Measurements from ENCODE around the gene GLCCI1. TPM values are rescaled to one million over a fixed set of nuclear protein-coding genes. Genes with fewer than 3 reads are reported as not detected.
A peak's percentile ranks its signal among the peaks of the same experiment; 100 is the strongest.

Gene GLCCI1
- total RNA-seq, 1 experiment from 2014 or later: 55.7 TPM

DNA sequence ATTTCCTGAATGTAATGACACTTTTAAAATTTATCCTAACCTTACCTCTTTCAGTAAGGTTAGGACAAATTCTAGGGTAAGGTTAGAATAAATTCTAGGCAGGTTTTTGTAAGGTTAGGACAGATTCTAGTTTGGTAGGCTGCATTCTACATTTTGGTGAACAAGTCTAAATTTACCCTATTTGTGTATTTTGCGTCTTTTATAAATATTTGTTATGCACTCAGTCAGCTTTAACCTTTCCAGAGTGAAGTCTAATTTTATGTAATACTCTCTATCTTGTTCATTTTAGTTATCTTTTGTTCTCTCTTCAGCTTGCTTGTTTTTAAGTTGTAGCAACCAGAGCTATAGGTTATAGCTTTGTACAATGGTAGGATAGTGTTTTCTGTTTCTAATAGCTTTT lies 54.0 kb downstream of the GLCCI1 start:
- Histone ChIP-seq H3K9ac (ENCODE audit: low read length) (no peak overlapping the region), H3K36me3 (ENCODE audit: insufficient read depth, low read length) (peaks cover 20% of the 10 kb centered on the region; the same call in 1 of the 2 replicates), H2AFZ (ENCODE audit: low read length) (no peak overlapping the region)

DNA sequence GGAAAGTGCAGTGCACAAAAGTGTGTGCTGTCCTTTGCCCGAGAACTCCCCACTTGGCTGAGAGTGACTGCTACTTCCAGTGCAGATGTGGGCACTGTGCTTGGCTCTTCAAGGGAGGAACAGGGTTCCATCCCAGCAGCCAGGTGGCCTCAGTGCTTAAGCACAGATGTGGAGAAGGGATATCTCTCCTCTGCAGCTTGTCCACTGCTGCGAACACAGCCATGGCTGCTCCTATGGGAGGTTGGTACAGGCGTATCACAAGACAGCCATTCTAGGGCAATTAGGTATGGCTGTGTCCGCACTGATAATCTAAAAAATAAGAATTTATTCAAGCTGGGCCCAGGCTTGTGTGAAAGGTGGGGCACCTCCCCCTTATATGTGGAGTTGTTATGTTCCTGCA lies 66.6 kb downstream of the GLCCI1 start:
- Histone ChIP-seq H2AFZ (ENCODE audit: low read length) (no peak overlapping the region), H3K4me2 (ENCODE audit: low read depth, low read length, poor library complexity, severe bottlenecking) (no peak overlapping the region), H3K9me3 (ENCODE audit: low read length) (peaks cover 4% of the 10 kb centered on the region), H3K27ac (ENCODE audit: low read length) (no peak overlapping the region), H3K9ac (ENCODE audit: low read length) (no peak overlapping the region), H3K27me3 (ENCODE audit: low read length) (no peaks in the 10 kb centered on the region), H3K4me3 (ENCODE audit: low read length) (no peak overlapping the region), H3K9me2 (replicated peaks; ENCODE audit: insufficient read depth, low read length) (no peaks in the 10 kb centered on the region), H3K36me3 (ENCODE audit: insufficient read depth, low read length) (peaks cover 4% of the 10 kb centered on the region; the same call in 1 of the 2 replicates), H3K79me2 (ENCODE audit: low read length) (no peaks in the 10 kb centered on the region), H4K20me1 (ENCODE audit: insufficient read depth, low read depth, low read length) (no peaks in the 10 kb centered on the region), H3K4me1 (ENCODE audit: low read length) (no peaks in the 10 kb centered on the region)
- DNase-seq: no peak

More for the DNA sequence above, 54.0 kb downstream of the GLCCI1 start:
- H3K4me3 ChIP-seq (ENCODE audit: low read length): no peak overlapping the region
- H3K4me1 ChIP-seq (ENCODE audit: low read length): peaks cover under 1% of the 10 kb centered on the region
- no peaks in the 10 kb centered on the region for H3K27me3 ChIP-seq (ENCODE audit: low read length)
- no peak for DNase-seq
- H3K9me3 ChIP-seq (ENCODE audit: low read length): no peaks in the 10 kb centered on the region
- no peak overlapping the region for H3K4me2 ChIP-seq (ENCODE audit: low read depth, low read length, poor library complexity, severe bottlenecking)
- peaks cover 19% of the 10 kb centered on the region for H3K79me2 ChIP-seq (ENCODE audit: low read length)
- no peaks in the 10 kb centered on the region for H3K9me2 ChIP-seq (replicated peaks; ENCODE audit: insufficient read depth, low read length)
- no peak overlapping the region for H3K27ac ChIP-seq (ENCODE audit: low read length)
- H4K20me1 ChIP-seq (ENCODE audit: insufficient read depth, low read depth, low read length): no peaks in the 10 kb centered on the region

DNA sequence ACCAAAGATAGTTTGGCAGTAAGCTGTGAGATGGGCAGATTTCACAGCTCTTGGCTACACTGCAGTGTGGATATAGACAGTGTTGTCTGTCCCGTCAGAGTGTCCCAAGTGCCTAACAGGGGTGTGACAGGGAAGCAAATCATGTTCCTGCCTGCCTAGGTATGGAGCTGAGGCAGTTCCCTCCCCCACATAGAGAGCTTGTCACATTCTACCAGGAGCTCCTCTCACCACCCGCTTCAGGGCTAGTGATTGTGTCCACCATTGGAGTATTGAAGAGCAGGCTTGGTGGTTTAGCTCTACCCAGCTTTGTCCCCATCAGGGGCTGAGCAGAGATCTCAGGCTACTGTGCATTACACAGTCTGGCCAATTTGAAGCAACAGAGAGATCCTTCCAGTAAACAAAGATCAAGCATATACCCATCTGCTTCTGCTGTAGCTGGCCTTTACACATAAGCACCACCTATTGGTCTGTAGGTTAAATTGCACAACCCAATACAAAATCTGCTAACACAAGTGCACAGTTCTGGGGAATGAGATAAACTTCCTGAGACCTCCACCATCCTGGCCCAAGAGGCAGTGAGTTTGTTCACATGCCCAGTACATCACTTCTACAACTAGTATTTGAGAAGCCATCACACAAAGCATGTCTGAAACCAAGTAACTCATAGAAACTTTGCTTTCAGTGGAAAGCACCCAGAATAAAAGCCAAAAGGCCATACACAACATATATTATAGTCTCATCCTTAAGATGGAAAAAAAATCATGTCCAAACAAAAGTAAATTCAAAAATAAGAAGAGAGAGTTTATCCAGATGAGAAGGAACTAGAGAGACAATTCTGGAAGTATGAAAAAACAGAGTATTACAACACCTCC lies 67.3 kb downstream of the GLCCI1 start:
- Histone ChIP-seq H3K27me3 (ENCODE audit: low read length) (no peaks in the 10 kb centered on the region), H3K9me2 (replicated peaks; ENCODE audit: insufficient read depth, low read length) (no peaks in the 10 kb centered on the region), H3K4me1 (ENCODE audit: low read length) (no peaks in the 10 kb centered on the region), H3K9me3 (ENCODE audit: low read length) (peaks cover 4% of the 10 kb centered on the region), H3K36me3 (ENCODE audit: insufficient read depth, low read length) (peaks cover 4% of the 10 kb centered on the region; the same call in 1 of the 2 replicates), H3K9ac (ENCODE audit: low read length) (no peak overlapping the region), H4K20me1 (ENCODE audit: insufficient read depth, low read depth, low read length) (no peaks in the 10 kb centered on the region), H2AFZ (ENCODE audit: low read length) (no peak overlapping the region), H3K4me2 (ENCODE audit: low read depth, low read length, poor library complexity, severe bottlenecking) (no peak overlapping the region), H3K79me2 (ENCODE audit: low read length) (no peaks in the 10 kb centered on the region), H3K27ac (ENCODE audit: low read length) (no peak overlapping the region), H3K4me3 (ENCODE audit: low read length) (no peak overlapping the region)
- DNase-seq: peak; percentile 60

DNA sequence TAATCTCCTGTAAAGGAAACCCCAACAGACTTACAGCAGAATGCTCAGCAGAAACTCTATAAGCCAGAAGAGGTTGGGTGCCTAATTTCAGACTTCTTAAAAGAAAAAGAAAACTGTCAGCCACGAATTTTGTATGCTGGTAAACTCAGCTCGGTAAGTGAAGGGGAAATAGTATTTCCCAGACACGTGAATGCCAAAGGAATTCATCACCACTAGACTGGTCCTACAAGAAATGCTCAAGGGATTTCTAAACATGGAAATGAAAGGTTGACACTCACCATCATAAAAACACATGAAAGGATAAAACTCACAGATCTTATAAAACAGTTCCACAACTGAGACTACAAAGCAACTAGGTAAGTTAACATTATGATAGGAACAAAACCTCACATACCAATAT lies 68.6 kb downstream of the GLCCI1 start:
- no peaks in the 10 kb centered on the region for H3K4me1 ChIP-seq (ENCODE audit: low read length)
- H3K36me3 ChIP-seq (ENCODE audit: insufficient read depth, low read length): peaks cover 4% of the 10 kb centered on the region; the same call in 1 of the 2 replicates
- H3K9me3 ChIP-seq (ENCODE audit: low read length): peaks cover 4% of the 10 kb centered on the region
- no peak overlapping the region for H2AFZ ChIP-seq (ENCODE audit: low read length)
- no peak overlapping the region for H3K9ac ChIP-seq (ENCODE audit: low read length)
- no peak for DNase-seq
- no peak overlapping the region for H3K4me2 ChIP-seq (ENCODE audit: low read depth, low read length, poor library complexity, severe bottlenecking)
- no peaks in the 10 kb centered on the region for H3K9me2 ChIP-seq (replicated peaks; ENCODE audit: insufficient read depth, low read length)
- H3K27ac ChIP-seq (ENCODE audit: low read length): no peak overlapping the region
- H3K79me2 ChIP-seq (ENCODE audit: low read length): no peaks in the 10 kb centered on the region
- H3K27me3 ChIP-seq (ENCODE audit: low read length): no peaks in the 10 kb centered on the region
- H3K4me3 ChIP-seq (ENCODE audit: low read length): no peak overlapping the region
- no peaks in the 10 kb centered on the region for H4K20me1 ChIP-seq (ENCODE audit: insufficient read depth, low read depth, low read length)

DNA sequence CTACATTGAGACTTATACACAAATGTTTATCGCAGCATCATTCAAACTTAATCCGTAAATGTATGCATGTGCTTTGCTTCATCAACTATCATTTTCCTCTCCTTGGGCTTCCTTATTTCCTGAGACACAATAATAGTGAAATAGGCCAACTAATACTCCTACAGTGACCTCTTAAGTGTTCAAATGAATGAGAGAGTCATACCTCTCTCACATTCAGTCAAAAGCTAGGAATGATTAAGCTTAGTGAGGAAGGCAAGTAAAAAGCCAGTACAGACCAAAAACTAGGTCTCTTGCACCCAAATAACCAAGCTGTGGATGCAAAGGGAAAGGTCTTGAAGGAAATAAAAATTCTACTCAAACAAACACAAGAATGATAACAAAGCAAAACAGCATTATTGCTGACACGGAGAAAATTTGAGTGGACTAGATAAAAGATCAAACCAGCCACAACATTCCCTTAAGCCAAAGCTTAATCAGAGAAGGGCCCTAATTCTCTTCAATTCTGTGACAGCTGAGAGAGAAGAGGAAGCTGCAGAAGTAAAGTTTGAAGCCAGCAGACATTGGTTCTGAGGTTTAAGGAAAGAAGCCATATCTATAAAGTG lies 72.3 kb downstream of the GLCCI1 start:
- peaks cover 4% of the 10 kb centered on the region; the same call in 1 of the 2 replicates for H3K36me3 ChIP-seq (ENCODE audit: insufficient read depth, low read length)
- no peak overlapping the region for H3K27ac ChIP-seq (ENCODE audit: low read length)
- no peaks in the 10 kb centered on the region for H3K27me3 ChIP-seq (ENCODE audit: low read length)
- no peaks in the 10 kb centered on the region for H4K20me1 ChIP-seq (ENCODE audit: insufficient read depth, low read depth, low read length)
- no peak overlapping the region for H3K4me2 ChIP-seq (ENCODE audit: low read depth, low read length, poor library complexity, severe bottlenecking)
- H3K4me1 ChIP-seq (ENCODE audit: low read length): no peaks in the 10 kb centered on the region
- H3K79me2 ChIP-seq (ENCODE audit: low read length): no peaks in the 10 kb centered on the region; the same call in none of the 2 replicates
- H2AFZ ChIP-seq (ENCODE audit: low read length): no peak overlapping the region
- no peak overlapping the region for H3K9ac ChIP-seq (ENCODE audit: low read length)
- H3K9me2 ChIP-seq (replicated peaks; ENCODE audit: insufficient read depth, low read length): no peaks in the 10 kb centered on the region
- H3K9me3 ChIP-seq (ENCODE audit: low read length): peaks cover 4% of the 10 kb centered on the region
- no peak overlapping the region for H3K4me3 ChIP-seq (ENCODE audit: low read length)
- DNase-seq: no peak

DNA sequence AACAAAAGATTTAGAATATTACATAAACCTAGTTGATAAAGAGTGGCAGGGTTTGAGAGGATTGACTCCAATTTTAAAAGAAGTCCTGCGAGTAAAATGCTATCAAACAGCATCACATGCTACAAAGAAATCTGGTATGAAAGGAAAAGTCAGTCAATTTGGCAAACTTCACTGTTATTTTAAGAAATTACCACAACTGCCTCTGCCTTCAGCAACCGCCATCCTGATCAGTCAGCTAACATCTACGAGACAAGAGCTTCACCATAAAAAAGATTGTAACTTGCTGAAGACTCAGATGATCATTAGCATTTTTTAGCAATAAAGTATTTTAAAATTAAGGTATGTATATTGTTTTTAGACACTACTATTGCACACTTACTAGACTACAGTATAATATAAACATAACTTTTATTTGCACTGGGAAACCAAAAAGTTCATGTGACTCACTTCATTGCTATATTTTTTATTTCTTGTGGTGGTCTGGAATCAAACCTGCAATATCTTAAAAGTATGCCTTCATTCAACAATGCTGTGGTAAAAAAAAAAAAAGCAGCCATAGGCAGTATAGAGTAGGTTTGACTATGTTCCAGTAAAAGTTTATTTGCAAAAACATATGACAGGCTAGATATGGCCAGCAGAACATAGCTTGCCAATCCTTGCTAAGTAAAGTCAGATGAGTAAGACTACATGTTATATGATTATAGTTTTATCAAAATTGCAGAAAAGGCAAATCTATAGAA lies 74.4 kb downstream of the GLCCI1 start:
- no peaks in the 10 kb centered on the region for H3K9me3 ChIP-seq (ENCODE audit: low read length)
- no peaks in the 10 kb centered on the region; the same call in none of the 2 replicates for H3K79me2 ChIP-seq (ENCODE audit: low read length)
- H3K9ac ChIP-seq (ENCODE audit: low read length): no peak overlapping the region
- H3K27ac ChIP-seq (ENCODE audit: low read length): no peak overlapping the region
- no peaks in the 10 kb centered on the region for H3K27me3 ChIP-seq (ENCODE audit: low read length)
- H2AFZ ChIP-seq (ENCODE audit: low read length): no peak overlapping the region
- no peak overlapping the region for H3K4me3 ChIP-seq (ENCODE audit: low read length)
- H3K4me1 ChIP-seq (ENCODE audit: low read length): no peaks in the 10 kb centered on the region
- DNase-seq: no peak
- no peak overlapping the region for H3K4me2 ChIP-seq (ENCODE audit: low read depth, low read length, poor library complexity, severe bottlenecking)
- no peaks in the 10 kb centered on the region for H3K36me3 ChIP-seq (ENCODE audit: insufficient read depth, low read length)
- no peaks in the 10 kb centered on the region for H3K9me2 ChIP-seq (replicated peaks; ENCODE audit: insufficient read depth, low read length)
- no peaks in the 10 kb centered on the region for H4K20me1 ChIP-seq (ENCODE audit: insufficient read depth, low read depth, low read length)

DNA sequence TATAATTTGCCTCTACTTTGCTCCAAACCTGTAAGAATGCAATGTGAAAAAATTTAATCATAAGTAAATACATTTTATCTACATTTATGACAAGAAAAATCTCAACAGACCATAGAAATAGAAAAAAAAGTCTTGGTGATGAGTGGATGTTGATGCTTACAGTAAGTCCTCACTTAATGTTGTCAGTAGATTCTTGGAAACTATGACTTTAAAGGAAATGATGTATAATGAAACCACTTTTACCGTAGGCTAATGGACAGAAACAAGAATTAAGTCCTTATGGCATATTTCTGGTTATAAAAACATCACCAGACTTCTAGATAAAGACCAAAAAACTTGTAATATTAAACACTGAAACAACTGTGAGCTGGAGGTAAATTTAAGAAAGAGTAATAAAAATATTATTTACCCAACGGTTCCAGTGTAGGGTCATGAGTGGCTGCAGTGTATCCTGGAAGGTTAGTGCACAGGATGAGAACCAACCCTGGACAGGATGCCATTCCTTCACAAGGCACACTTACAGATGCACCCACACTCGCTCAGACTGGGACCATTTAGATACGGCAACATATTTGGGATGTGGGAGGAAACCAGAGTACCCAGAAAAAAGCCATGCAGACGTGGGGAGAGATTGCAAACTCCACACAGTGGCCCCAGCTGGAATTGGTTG lies 76.3 kb downstream of the GLCCI1 start:
- Histone ChIP-seq H3K27me3 (ENCODE audit: low read length) (no peaks in the 10 kb centered on the region), H3K4me1 (ENCODE audit: low read length) (no peaks in the 10 kb centered on the region), H2AFZ (ENCODE audit: low read length) (no peak overlapping the region), H3K4me3 (ENCODE audit: low read length) (no peak overlapping the region), H3K9me3 (ENCODE audit: low read length) (no peaks in the 10 kb centered on the region), H3K4me2 (ENCODE audit: low read depth, low read length, poor library complexity, severe bottlenecking) (no peak overlapping the region), H3K36me3 (ENCODE audit: insufficient read depth, low read length) (no peaks in the 10 kb centered on the region), H3K27ac (ENCODE audit: low read length) (no peak overlapping the region), H3K9me2 (replicated peaks; ENCODE audit: insufficient read depth, low read length) (no peaks in the 10 kb centered on the region), H3K79me2 (ENCODE audit: low read length) (no peaks in the 10 kb centered on the region; the same call in none of the 2 replicates), H3K9ac (ENCODE audit: low read length) (no peak overlapping the region), H4K20me1 (ENCODE audit: insufficient read depth, low read depth, low read length) (no peaks in the 10 kb centered on the region)
- no peak for DNase-seq

Measured in Karpas-422 (cell line).